Loucy (cell line): ENCODE data around the gene ATPAF2.

ENCODE experiments used
- H2AFZ ChIP-seq: fragments of 200-600 bp; sonication (generic); 2 replicates; pipeline ENCODE4 v1.6.0; 2016; ENCODE audit warnings: antibody characterized with exemption, mild to moderate bottlenecking, low read length, moderate library complexity
- H3F3A ChIP-seq: fragments of 200-600 bp; 2 replicates; pipeline ENCODE4 v1.6.0; 2016; ENCODE audit warnings: antibody characterized with exemption, low read depth, mild to moderate bottlenecking
- H3K27me3 ChIP-seq: fragments of 200-600 bp; sonication (generic); 2 replicates; pipeline ENCODE4 v1.6.1; 2014; ENCODE audit warnings: low read length, mild to moderate bottlenecking; ENCODE audit not compliant: insufficient read depth, poor library complexity, severe bottlenecking
- H3K36me3 ChIP-seq: fragments of 200-600 bp; sonication (generic); 2 replicates; pipeline ENCODE4 v1.6.1; 2016; ENCODE audit warnings: low read length; ENCODE audit not compliant: insufficient read depth
- H3K4me1 ChIP-seq: fragments of 200-600 bp; sonication (generic); 2 replicates; pipeline ENCODE4 v1.5.1; 2014; ENCODE audit warnings: low read length, mild to moderate bottlenecking; ENCODE audit not compliant: insufficient read depth, poor library complexity, severe bottlenecking
- H3K4me2 ChIP-seq: fragments of 200-600 bp; sonication (generic); 2 replicates; pipeline ENCODE4 v1.6.0; 2014; ENCODE audit warnings: antibody characterized with exemption, low read length, low read depth, mild to moderate bottlenecking; ENCODE audit not compliant: poor library complexity, severe bottlenecking
- H3K4me3 ChIP-seq: fragments of 200-600 bp; sonication (generic); 2 replicates; pipeline ENCODE4 v1.5.1; 2014; ENCODE audit warnings: low read length, mild to moderate bottlenecking, mixed read lengths; ENCODE audit not compliant: poor library complexity, severe bottlenecking
- H3K79me2 ChIP-seq: fragments of 200-600 bp; sonication (generic); 2 replicates; pipeline ENCODE4 v1.6.1; 2014; ENCODE audit warnings: low read length; ENCODE audit not compliant: insufficient read depth
- H3K9ac ChIP-seq: fragments of 200-600 bp; sonication (generic); 2 replicates; pipeline ENCODE4 v1.6.0; 2014; ENCODE audit warnings: mild to moderate bottlenecking, low read depth, low read length, moderate library complexity; ENCODE audit not compliant: poor library complexity, severe bottlenecking
- H3K9me2 ChIP-seq: fragments of 200-600 bp; sonication (generic); replicated peaks from 2 replicates; pipeline ENCODE4 v1.6.1; 2016; ENCODE audit warnings: low read depth, low read length, mixed read lengths
- H3K9me3 ChIP-seq: fragments of 200-600 bp; sonication (generic); 2 replicates; pipeline ENCODE4 v1.6.1; 2014; ENCODE audit warnings: mild to moderate bottlenecking, antibody characterized with exemption, low read length, low read depth; ENCODE audit not compliant: insufficient read depth
- H4K20me1 ChIP-seq: fragments of 200-600 bp; sonication (generic); 2 replicates; pipeline ENCODE4 v1.6.0; 2014; ENCODE audit warnings: antibody characterized with exemption, low read length, mild to moderate bottlenecking; ENCODE audit not compliant: insufficient read depth, poor library complexity, severe bottlenecking
- CTCF ChIP-seq: fragments of 200-600 bp; sonication (generic); conservative IDR thresholded peaks from 2 replicates; pipeline ENCODE4 v1.5.1; 2014; ENCODE audit warnings: mild to moderate bottlenecking, antibody characterized with exemption, low read length
- EZH2phosphoT487 ChIP-seq: fragments of 200-600 bp; IDR thresholded peaks from 2 replicates; pipeline ENCODE4 v1.6.1; 2018; ENCODE audit warnings: antibody characterized with exemption, mild to moderate bottlenecking, moderate library complexity, borderline replicate concordance

ATPAF2 gene

DNA sequence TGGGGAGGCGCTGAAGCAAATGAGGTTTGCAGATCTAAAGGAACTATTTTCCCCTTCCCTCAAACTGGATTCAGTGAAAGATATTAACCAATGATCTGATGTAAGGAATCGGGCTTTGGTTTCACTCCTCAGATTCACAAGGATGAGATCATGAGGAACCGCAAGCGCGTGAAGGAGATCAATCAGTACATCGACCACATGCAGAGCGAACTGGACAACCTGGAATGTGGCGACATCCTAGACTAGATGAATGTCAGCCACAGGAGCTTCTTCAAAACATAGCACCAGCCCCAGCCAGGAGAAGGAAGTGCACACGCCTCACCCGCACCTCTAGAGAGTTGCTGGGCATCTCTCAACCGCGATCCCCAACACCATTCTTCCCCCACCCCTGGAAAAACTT lies 22.5 kb downstream of the ATPAF2 start:
- Histone ChIP-seq H3K4me2 (no peak overlapping the region), H3K36me3 (peaks cover 6% of the 10 kb centered on the region; the same call in 1 of the 2 replicates), H3K4me3 (no peak overlapping the region), H3K4me1 (no peaks in the 10 kb centered on the region), H3K79me2 (no peaks in the 10 kb centered on the region), H3F3A (no peaks in the 10 kb centered on the region), H3K9me2 (no peaks in the 10 kb centered on the region), H3K9me3 (no peaks in the 10 kb centered on the region), H4K20me1 (no peaks in the 10 kb centered on the region), H2AFZ (no peak overlapping the region), H3K9ac (no peak overlapping the region), H3K27me3 (no peaks in the 10 kb centered on the region)
- TF ChIP-seq EZH2phosphoT487 = no peak
- TF ChIP-seq CTCF = no peak

DNA sequence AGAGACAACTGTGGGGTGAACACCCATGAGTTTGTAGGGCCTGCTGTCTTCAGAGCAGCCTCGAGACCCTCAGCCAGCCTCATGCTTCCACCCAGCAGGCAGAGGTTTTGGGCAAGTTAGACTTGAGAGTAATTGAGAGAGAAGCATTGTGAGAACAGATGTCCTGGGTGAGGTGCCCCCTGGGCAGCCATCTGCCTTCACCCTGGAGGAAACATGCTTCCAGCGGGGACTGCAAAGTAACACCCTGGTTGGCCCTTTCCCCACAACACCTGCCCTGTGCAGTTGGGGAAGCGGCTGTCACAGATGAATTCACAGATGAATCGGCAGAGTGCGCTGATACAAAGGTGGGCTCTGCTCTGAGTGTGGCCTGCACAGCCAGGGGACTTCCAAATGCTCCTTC lies 23.4 kb downstream of the ATPAF2 start:
- Histone ChIP-seq H3K36me3 (peaks cover 4% of the 10 kb centered on the region; the same call in 1 of the 2 replicates), H3F3A (no peaks in the 10 kb centered on the region), H3K79me2 (no peaks in the 10 kb centered on the region), H4K20me1 (no peaks in the 10 kb centered on the region), H3K27me3 (no peaks in the 10 kb centered on the region), H3K9ac (no peak overlapping the region), H2AFZ (no peak overlapping the region), H3K4me1 (no peaks in the 10 kb centered on the region), H3K9me3 (no peaks in the 10 kb centered on the region), H3K4me2 (no peak overlapping the region), H3K4me3 (no peak overlapping the region), H3K9me2 (no peaks in the 10 kb centered on the region)
- TF ChIP-seq CTCF (no peak), EZH2phosphoT487 (no peak)

DNA sequence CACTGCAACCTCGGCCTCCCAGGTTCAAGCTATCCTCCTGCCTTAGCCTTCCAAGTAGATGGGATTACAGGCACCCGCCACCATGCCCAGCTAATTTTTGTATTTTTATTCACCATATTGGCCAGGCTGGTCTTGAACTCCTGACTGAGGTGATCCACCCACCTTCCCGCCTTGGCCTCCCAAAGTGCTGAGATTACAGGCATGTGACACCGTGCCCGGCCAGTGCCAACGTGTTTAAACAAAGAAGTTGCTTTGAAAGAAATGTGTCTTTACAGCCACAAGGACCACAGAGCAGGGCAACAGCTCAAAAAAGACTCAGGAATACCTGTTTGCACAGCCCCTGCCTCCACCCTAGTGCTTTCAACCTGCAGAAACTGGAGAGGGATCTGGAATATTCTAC lies 25.0 kb downstream of the ATPAF2 start:
- no peaks in the 10 kb centered on the region for H3K9me2 ChIP-seq
- H2AFZ ChIP-seq = no peak overlapping the region
- H3K9ac ChIP-seq = no peak overlapping the region
- H3K4me2 ChIP-seq = no peak overlapping the region
- no peaks in the 10 kb centered on the region for H4K20me1 ChIP-seq
- H3K27me3 ChIP-seq = no peaks in the 10 kb centered on the region
- H3K9me3 ChIP-seq = no peaks in the 10 kb centered on the region
- H3K36me3 ChIP-seq = peaks cover 4% of the 10 kb centered on the region; the same call in 1 of the 2 replicates
- no peak for TF ChIP-seq EZH2phosphoT487
- TF ChIP-seq CTCF = no peak
- H3K4me3 ChIP-seq = no peak overlapping the region
- no peaks in the 10 kb centered on the region for H3K79me2 ChIP-seq
- no peaks in the 10 kb centered on the region for H3F3A ChIP-seq
- H3K4me1 ChIP-seq = no peaks in the 10 kb centered on the region
